Neutrophil (primary cell): ENCODE measurements around the gene FABP1.

Experiments used
- H3K27ac ChIP-seq: fragments of 200-600 bp; sonication (generic); 2 replicates; pipeline ENCODE4 v1.5.1; 2016; ENCODE audit warnings: mild to moderate bottlenecking, moderate library complexity
- H3K27me3 ChIP-seq: fragments of 200-600 bp; sonication (generic); 2 replicates; pipeline ENCODE4 v1.6.0; 2016; ENCODE audit warnings: mild to moderate bottlenecking
- H3K36me3 ChIP-seq: fragments of 200-600 bp; sonication (generic); 2 replicates; pipeline ENCODE4 v1.5.1; 2017
- H3K4me1 ChIP-seq, 2 experiments: fragments of 200-600 bp in 1 of 2; sonication (generic) in 1 of 2; 1 replicate in 1 of 2; 2 replicates in 1 of 2; pipeline versions ENCODE4 v1.5.1 to v1.6.1; 2013 to 2016; ENCODE audit warnings: low read depth in 1 of 2, low read length in 1 of 2, mild to moderate bottlenecking in 1 of 2, moderate library complexity in 1 of 2; ENCODE audit not compliant: control insufficient read depth in 1 of 2, insufficient read depth in 1 of 2
- H3K4me3 ChIP-seq, 2 experiments: fragments of 200-600 bp in 1 of 2; sonication (generic) in 1 of 2; 1 replicate in 1 of 2; 2 replicates in 1 of 2; pipeline ENCODE4 v1.5.1; 2013 to 2016; ENCODE audit warnings: low read depth in 1 of 2, low read length in 1 of 2, mild to moderate bottlenecking in 1 of 2, moderate library complexity in 1 of 2
- H3K9me3 ChIP-seq: fragments of 200-600 bp; sonication (generic); 2 replicates; pipeline ENCODE4 v1.5.1; 2016
- CTCF ChIP-seq: fragments of 200-600 bp; sonication (generic); IDR thresholded peaks from 2 replicates; pipeline ENCODE4 v1.5.1; 2016; ENCODE audit warnings: antibody characterized with exemption

Gene FABP1

GRCh38 chr2:88086401-88086800, 41.5 kb downstream of the FABP1 start:
- Histone ChIP-seq H3K27me3 (no peaks in the 10 kb centered on the region), H3K27ac (no peak overlapping the region), H3K4me1 (no peaks in the 10 kb centered on the region), H3K4me3 (no peak overlapping the region), H3K36me3 (no peaks in the 10 kb centered on the region), H3K9me3 (no peaks in the 10 kb centered on the region)
- TF ChIP-seq CTCF = no peak

DNA sequence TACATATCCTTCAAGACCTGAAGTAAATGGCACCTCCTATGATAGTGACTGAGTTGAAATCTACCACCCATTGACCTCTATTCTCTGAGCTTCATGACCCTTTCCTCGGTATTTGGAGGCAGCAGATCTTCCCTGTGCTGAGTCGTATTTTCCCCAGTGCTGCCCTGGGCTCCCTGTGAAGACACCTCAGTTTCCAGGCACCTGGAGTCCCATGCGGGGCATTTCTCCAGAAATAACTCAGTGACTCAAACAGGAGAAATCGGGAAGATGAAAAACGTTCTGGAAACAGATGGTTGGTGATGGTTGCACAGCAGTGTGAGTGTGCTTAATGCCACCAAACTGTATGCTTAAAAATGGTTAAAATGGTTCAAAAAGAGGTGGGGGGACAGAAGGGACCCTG, 42.3 kb downstream of the FABP1 start:
- H3K27ac ChIP-seq = no peak overlapping the region
- no peak for TF ChIP-seq CTCF
- H3K4me3 ChIP-seq = no peak overlapping the region
- no peaks in the 10 kb centered on the region for H3K9me3 ChIP-seq
- no peaks in the 10 kb centered on the region for H3K36me3 ChIP-seq
- H3K4me1 ChIP-seq = no peaks in the 10 kb centered on the region
- no peaks in the 10 kb centered on the region for H3K27me3 ChIP-seq

DNA sequence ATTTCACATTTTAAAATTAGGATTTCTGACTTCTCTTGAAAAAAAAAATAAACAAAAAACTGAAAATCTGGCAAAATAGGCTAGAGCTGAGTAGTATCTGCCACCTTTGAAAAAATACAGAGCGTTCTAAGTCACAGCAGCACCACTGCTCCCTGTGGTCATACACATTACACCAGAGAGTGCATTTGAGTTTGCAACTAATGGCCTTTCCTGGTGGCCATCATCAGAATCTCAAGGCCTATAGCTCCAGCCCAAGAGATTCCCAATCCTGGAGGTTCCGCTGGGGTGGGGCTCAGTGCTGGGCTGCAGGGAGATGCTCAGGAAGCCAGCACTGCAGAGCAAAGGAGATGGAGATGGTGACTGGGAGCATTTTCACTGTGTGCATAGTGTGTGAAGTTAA, 42.8 kb downstream of the FABP1 start:
- no peaks in the 10 kb centered on the region for H3K36me3 ChIP-seq
- H3K9me3 ChIP-seq = no peaks in the 10 kb centered on the region
- H3K4me1 ChIP-seq = no peaks in the 10 kb centered on the region
- no peak for TF ChIP-seq CTCF
- no peak overlapping the region for H3K27ac ChIP-seq
- no peaks in the 10 kb centered on the region for H3K27me3 ChIP-seq
- no peak overlapping the region for H3K4me3 ChIP-seq

DNA sequence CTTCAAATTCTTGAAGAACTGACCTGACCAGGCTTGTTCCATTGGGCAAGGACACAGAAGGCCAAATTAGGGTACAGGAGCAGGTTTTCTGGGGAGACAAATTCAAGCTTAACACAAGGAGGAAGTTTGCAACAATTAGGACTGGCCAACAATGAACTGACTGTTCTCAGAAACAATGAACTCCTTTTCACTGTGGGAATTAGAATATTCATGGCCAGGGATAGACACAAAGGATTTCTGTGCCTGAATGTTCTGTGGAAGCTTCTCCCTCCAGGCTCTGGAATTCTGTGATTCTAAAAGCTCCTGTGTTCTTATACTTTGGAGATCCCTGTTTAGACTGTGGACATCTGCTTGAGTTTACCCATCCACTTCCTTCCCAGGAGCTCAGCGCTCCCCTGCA, 45.1 kb downstream of the FABP1 start:
- Histone ChIP-seq H3K27ac (no peak overlapping the region), H3K36me3 (no peaks in the 10 kb centered on the region)
- no peak for TF ChIP-seq CTCF

GRCh38 chr2:88081924-88082608, 45.8 kb downstream of the FABP1 start:
- Histone ChIP-seq H3K27me3 (no peaks in the 10 kb centered on the region), H3K4me1 (no peaks in the 10 kb centered on the region), H3K27ac (no peak overlapping the region), H3K9me3 (no peaks in the 10 kb centered on the region), H3K4me3 (no peak overlapping the region), H3K36me3 (no peaks in the 10 kb centered on the region)
- TF ChIP-seq CTCF = no peak

More for the DNA sequence above, 45.1 kb downstream of the FABP1 start:
- no peaks in the 10 kb centered on the region for H3K4me1 ChIP-seq
- no peaks in the 10 kb centered on the region for H3K9me3 ChIP-seq
- no peak overlapping the region for H3K4me3 ChIP-seq
- H3K27me3 ChIP-seq = no peaks in the 10 kb centered on the region
